ENCODE data around the gene EXOSC1.

Gene EXOSC1

GRCh38 chr10:97407211-97407951 is 38.4 kb downstream of the EXOSC1 start:
- DNase-seq = peak; percentile 85

DNA sequence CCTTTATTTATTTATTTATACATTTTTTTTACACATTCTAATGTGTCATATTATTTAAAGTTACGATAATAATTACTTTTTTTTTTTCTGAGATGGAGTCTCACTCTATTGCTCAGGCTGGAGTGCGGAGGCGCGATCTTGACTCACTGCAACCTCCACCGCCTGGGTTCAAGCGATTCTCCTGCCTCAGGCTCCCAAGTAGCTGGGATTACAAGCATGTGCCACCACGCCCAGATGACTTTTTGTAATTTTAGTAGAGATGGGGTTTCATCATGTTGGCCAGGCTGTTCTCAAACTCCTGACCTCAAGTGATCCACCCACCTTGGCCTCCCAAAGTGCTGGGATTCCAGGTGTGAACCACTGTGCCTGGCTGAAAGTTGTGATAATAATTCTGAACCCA is 39.3 kb downstream of the EXOSC1 start:
- peak; percentile 40 for DNase-seq

DNA sequence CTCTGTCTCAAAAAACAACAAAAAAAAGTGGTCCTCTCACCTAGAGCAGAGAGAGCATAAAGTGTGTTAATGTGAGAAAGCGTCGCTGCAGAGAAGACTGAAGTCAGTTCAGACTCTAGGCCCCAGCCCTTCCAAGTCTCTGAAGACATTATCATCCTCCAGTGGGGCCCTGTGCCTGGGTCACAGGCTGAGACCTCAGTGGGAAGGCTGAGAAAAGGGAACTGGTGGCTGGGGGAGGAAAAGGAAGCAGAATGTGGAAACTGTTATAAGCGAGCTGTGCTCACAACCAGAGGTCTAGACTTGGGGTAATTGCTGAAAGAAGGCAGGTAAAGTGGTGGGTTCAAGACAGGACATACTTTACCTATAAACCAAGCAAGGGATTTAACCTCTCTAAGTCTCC is 39.7 kb downstream of the EXOSC1 start:
- peak; percentile 94 for DNase-seq

- no peak for DNase-seq
Observed at GRCh38 chr10:97404044-97404443, 41.8 kb downstream of the EXOSC1 start.

DNA sequence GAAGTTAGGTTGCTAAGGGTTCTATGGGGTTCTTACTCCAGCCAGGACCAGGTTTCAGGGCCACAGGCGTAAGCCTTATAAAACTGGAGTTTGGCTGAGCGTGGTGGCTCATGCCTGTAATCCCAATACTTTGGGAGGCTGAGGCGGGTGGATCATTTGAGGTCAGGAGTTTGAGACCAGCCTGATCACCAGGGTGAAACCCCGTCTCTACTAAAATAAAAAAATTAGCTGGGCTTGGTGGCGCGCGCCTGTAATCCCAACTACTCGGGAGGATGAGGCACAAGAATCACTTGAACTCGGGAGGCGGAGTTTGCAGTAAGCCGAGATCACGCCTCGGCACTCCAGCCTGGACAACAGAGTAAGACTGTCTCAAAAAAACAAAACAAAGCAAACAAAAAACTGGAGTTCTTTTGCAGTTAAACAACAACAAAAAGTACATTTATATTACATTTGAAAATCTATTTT is 44.3 kb downstream of the EXOSC1 start:
- no peak for DNase-seq

DNA sequence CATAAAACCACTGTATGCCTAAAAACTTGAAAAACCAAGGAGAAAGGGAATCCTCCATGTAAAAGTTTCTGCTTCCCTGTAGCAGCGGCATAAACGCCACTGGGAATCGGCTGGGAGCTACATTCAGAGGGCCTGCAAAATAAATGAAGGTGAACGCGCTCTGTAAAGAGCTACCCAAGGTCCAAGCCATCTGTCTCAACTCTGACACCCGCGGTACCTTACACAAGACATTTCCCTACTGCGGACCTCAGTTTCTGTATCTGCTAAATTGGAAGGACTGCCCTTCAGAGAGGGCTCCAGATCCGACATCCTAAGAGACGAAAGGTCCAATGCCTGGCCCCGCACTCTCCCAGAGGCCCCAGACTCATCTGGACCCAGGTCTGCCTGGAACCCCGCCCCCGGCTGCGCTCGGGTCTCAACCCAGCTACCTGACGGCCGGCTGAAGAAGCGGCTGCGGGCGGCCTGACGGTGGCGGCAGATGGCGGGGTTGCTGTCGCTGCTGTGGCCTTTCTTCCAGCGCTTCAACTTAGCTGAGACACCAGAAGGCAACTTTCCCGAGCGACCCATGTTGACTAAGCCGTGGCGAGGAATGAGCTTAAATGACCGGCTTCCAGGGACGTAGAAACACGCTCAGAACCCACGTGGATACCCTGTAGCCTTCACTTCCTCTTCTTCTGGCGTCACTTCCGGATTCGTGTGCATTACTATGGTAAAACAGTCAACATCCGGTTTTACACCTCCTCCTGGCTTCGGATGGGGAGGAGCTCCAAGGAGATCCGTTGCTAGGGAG is 44.9 kb downstream of the EXOSC1 start, which contains the start of gene RRP12:
RRP12 (minus strand) TSS at position 676 of the 790 bp plus-strand sequence; CDS start at position 567, 109 bp downstream.
- DNase-seq = peak; percentile 93

- DNase-seq = peak; percentile 35
Observed at GRCh38 chr10:97399843-97400545, 45.8 kb downstream of the EXOSC1 start.

DNA sequence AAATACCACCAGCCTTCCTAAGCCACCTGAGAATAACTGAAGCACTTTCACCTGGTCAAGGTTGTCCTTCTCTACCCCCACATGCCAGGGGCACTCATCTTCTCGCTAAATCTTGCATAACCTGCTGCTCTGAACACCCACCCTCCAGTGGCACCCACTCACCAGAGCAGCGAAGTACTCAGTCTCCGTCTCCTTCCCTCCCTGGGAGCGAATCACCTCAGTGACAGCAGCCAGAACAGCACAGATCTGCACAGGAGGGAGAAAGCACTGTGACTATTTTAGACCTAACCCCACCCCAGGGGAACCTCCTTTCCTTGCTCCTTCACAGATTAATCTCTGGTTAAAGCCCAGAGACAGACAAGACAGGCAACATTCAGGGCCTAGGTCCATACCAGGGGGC is 49.8 kb downstream of the EXOSC1 start:
- no peak for DNase-seq

DNA sequence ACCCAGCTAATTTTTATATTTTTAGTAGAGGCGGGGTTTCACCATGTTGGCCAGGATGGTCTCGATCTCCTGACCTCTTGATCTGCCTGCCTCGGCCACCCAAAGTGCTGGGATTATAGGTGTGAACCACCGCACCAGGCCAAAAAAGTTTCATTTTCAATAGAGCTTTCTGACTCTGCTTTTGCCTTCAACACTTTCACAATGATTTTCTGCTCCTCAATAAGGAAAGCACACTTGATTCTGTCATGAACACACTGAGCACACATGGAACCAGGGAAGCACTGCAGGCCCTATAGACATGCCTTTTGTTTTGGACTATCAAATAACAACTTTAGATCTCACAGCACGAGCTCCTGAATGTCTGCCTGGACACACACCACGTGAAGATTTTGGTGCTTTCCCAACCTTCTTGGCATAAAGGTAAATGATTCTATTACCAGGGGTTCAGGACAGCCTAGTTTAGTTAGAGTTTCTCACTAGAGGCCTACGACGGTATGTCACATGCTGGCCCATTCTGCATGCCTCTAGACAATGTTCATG is 52.7 kb downstream of the EXOSC1 start:
- no peak for DNase-seq

DNA sequence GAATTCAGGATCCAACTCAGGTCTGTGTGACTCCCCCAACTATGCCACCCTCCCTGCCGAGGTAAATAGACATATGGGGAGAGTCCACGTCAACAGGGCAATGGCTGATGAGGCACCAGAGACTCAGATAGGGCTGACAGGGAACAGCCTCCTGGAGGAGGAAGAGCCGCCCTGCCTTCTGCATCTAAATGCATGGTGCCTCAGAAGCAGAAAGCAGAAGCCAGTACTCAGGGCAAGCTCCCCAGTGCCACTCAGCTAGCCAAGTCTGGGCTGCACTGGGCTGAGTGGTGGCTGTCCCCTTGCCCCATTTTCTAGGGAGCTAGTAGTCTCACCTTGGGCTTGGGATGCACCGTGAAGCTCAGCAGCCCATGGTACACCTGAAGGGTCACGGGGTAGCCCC is 55.7 kb downstream of the EXOSC1 start:
- DNase-seq = no peak

GRCh38 chr10:97388152-97388551 is 57.7 kb downstream of the EXOSC1 start:
- DNase-seq = no peak

All from GF-D8 (cell line).